ENCODE results near the gene CD84. TPM values are rescaled to one million over a fixed set of nuclear protein-coding genes. Genes with fewer than 3 reads are reported as not detected.

CD84 gene
- total and polyA plus RNA-seq, 4 donors: 1.9 to 18.8 (median 10.7) TPM

- H3K9ac ChIP-seq (ENCODE audit: insufficient read depth in 1 of 2, low read length in 2 of 2): no peak overlapping the region
- DNase-seq: no peak
- WGBS, 2 donors: 93 to 98% methylated on average over 4 of the region's 4 CpGs
- H3K27ac ChIP-seq (ENCODE audit: low read depth in 1 of 2, low read length in 1 of 2): no peak overlapping the region
- no peaks in the 10 kb centered on the region for H3K9me3 ChIP-seq (ENCODE audit: control insufficient read depth in 4 of 4, insufficient read depth in 3 of 4, low read length in 3 of 4)
- H3K27me3 ChIP-seq (ENCODE audit: control insufficient read depth in 3 of 3, insufficient read depth in 3 of 3, low read length in 2 of 3): no peaks in the 10 kb centered on the region
- no peaks in the 10 kb centered on the region for H3K4me1 ChIP-seq (ENCODE audit: control insufficient read depth in 5 of 5, insufficient read depth in 5 of 5, low read length in 5 of 5)
- no peaks in the 10 kb centered on the region for H3K36me3 ChIP-seq (ENCODE audit: control insufficient read depth in 4 of 4, insufficient read depth in 4 of 4, low read length in 4 of 4)
- no peak overlapping the region for H3K4me3 ChIP-seq
- TF ChIP-seq, protein P1, sequence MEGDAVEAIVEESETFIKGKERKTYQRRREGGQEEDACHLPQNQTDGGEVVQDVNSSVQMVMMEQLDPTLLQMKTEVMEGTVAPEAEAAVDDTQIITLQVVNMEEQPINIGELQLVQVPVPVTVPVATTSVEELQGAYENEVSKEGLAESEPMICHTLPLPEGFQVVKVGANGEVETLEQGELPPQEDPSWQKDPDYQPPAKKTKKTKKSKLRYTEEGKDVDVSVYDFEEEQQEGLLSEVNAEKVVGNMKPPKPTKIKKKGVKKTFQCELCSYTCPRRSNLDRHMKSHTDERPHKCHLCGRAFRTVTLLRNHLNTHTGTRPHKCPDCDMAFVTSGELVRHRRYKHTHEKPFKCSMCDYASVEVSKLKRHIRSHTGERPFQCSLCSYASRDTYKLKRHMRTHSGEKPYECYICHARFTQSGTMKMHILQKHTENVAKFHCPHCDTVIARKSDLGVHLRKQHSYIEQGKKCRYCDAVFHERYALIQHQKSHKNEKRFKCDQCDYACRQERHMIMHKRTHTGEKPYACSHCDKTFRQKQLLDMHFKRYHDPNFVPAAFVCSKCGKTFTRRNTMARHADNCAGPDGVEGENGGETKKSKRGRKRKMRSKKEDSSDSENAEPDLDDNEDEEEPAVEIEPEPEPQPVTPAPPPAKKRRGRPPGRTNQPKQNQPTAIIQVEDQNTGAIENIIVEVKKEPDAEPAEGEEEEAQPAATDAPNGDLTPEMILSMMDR (IDR thresholded peaks at IDR 0.05; ENCODE audit: control extremely low read depth, extremely low read depth): no peak
- no peak for ATAC-seq (ENCODE audit: insufficient read depth, low FRiP score)
These were observed 40.5 kb upstream of the CD84 start for GRCh38 chr1:160619742-160620277.

GRCh38 chr1:160618763-160619274 is 39.5 kb upstream of the CD84 start:
- no peak for ATAC-seq (ENCODE audit: insufficient read depth, low FRiP score)

GRCh38 chr1:160618327-160618726 is 39.0 kb upstream of the CD84 start:
- WGBS, 2 donors: 61 to 83% methylated on average over 1 of the region's 1 CpG
- Histone ChIP-seq H3K27ac (ENCODE audit: low read depth in 1 of 2, low read length in 1 of 2) (no peak overlapping the region), H3K4me1 (ENCODE audit: control insufficient read depth in 5 of 5, insufficient read depth in 5 of 5, low read length in 5 of 5) (no peaks in the 10 kb centered on the region), H3K9ac (ENCODE audit: insufficient read depth in 1 of 2, low read length in 2 of 2) (no peak overlapping the region), H3K36me3 (ENCODE audit: control insufficient read depth in 4 of 4, insufficient read depth in 4 of 4, low read length in 4 of 4) (no peaks in the 10 kb centered on the region), H3K27me3 (ENCODE audit: control insufficient read depth in 3 of 3, insufficient read depth in 3 of 3, low read length in 2 of 3) (peaks cover 0 to 2% (median 0%) of the 10 kb centered on the region in 3 donors), H3K4me3 (no peak overlapping the region), H3K9me3 (ENCODE audit: control insufficient read depth in 4 of 4, insufficient read depth in 3 of 4, low read length in 3 of 4) (no peaks in the 10 kb centered on the region)
- ATAC-seq (ENCODE audit: insufficient read depth, low FRiP score): no peak
- TF ChIP-seq, protein P1 (IDR thresholded peaks at IDR 0.05; ENCODE audit: control extremely low read depth, extremely low read depth): no peak
- no peak for DNase-seq

More at GRCh38 chr1:160618763-160619274, 39.5 kb upstream of the CD84 start:
- H3K36me3 ChIP-seq (ENCODE audit: control insufficient read depth in 4 of 4, insufficient read depth in 4 of 4, low read length in 4 of 4): no peaks in the 10 kb centered on the region
- no peaks in the 10 kb centered on the region for H3K4me1 ChIP-seq (ENCODE audit: control insufficient read depth in 5 of 5, insufficient read depth in 5 of 5, low read length in 5 of 5)
- no peak overlapping the region for H3K4me3 ChIP-seq
- TF ChIP-seq, protein P1 (IDR thresholded peaks at IDR 0.05; ENCODE audit: control extremely low read depth, extremely low read depth): peak; percentile 37
- no peaks in the 10 kb centered on the region for H3K9me3 ChIP-seq (ENCODE audit: control insufficient read depth in 4 of 4, insufficient read depth in 3 of 4, low read length in 3 of 4)
- WGBS, 2 donors: 95 to 97% methylated on average over 3 of the region's 3 CpGs
- no peaks in the 10 kb centered on the region for H3K27me3 ChIP-seq (ENCODE audit: control insufficient read depth in 3 of 3, insufficient read depth in 3 of 3, low read length in 2 of 3)
- no peak overlapping the region for H3K9ac ChIP-seq (ENCODE audit: insufficient read depth in 1 of 2, low read length in 2 of 2)
- no peak for DNase-seq
- no peak overlapping the region for H3K27ac ChIP-seq (ENCODE audit: low read depth in 1 of 2, low read length in 1 of 2)

GRCh38 chr1:160615660-160616059 is 36.4 kb upstream of the CD84 start:
- H3K9ac ChIP-seq (ENCODE audit: insufficient read depth in 1 of 2, low read length in 2 of 2): no peak overlapping the region
- H3K27ac ChIP-seq (ENCODE audit: low read depth in 1 of 2, low read length in 1 of 2): no peak overlapping the region
- 92 to 93% methylated on average over 2 of the region's 2 CpGs for WGBS, 2 donors
- TF ChIP-seq, protein P1 (IDR thresholded peaks at IDR 0.05; ENCODE audit: control extremely low read depth, extremely low read depth): no peak
- H3K9me3 ChIP-seq (ENCODE audit: control insufficient read depth in 4 of 4, insufficient read depth in 3 of 4, low read length in 3 of 4): no peaks in the 10 kb centered on the region
- ATAC-seq (ENCODE audit: insufficient read depth, low FRiP score) (no peak), DNase-seq (no peak)
- peaks cover 0 to 3% (median 0%) of the 10 kb centered on the region in 3 donors for H3K27me3 ChIP-seq (ENCODE audit: control insufficient read depth in 3 of 3, insufficient read depth in 3 of 3, low read length in 2 of 3)
- no peaks in the 10 kb centered on the region for H3K4me1 ChIP-seq (ENCODE audit: control insufficient read depth in 5 of 5, insufficient read depth in 5 of 5, low read length in 5 of 5)
- H3K36me3 ChIP-seq (ENCODE audit: control insufficient read depth in 4 of 4, insufficient read depth in 4 of 4, low read length in 4 of 4): no peaks in the 10 kb centered on the region
- H3K4me3 ChIP-seq: no peak overlapping the region
